ENCODE results near the gene MYL6.

DNA sequence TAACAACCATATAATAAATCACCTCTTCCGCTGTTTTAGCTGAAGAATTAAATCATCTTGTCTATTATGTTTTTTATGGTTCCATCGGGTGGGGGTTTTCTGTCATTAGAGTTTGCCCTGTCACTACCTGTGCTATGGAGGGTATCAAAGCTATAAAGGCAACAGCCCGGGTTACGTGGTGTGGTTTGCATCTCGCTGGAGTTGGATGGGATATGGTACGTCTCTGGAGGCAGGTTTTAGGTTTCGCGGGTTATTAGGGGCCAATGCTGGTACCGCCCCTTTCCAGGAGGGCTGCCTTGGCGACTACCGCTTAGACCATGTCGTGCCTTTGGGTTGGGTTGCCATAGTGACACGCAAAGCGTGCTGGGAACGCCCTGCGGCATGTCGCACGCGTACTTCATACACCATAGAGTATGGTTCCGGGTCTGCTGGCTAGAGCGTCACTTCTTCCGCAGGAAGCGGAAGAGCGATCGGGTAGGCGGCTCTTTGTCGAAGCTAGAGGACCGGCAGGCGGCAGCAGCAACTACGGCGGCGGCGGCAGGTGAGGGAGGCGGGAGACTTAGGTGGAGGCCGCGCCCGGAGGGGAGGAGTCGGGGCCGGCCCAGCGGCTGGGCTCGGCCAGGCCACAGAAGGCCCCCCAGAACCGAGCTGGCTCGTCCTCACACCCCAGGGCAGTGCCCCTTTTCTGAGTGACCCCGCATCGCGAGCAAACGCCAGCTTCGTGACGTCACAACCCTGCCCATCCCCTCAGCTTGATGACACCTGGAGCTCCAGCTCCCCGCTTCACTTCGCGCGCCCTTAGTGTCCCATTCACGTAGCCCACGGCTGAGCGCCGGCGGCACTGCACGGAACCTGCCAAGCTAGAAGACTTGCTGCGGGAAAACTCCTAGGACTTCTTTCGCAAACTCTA, 40.1 kb upstream of the MYL6 start, which contains the start of gene ZC3H10:
- TF ChIP-seq EZH2 (IDR thresholded peaks at IDR 0.05; ENCODE audit: borderline replicate concordance, insufficient read depth, low read length, poor library complexity, severe bottlenecking) (no peak), SMC3 (conservative IDR thresholded peaks at IDR 0.05; ENCODE audit: poor library complexity) (peak; percentile 52), TAF1 (IDR thresholded peaks at IDR 0.05; ENCODE audit: low read depth) (peak; percentile 90)
- TF ChIP-seq, protein P1, sequence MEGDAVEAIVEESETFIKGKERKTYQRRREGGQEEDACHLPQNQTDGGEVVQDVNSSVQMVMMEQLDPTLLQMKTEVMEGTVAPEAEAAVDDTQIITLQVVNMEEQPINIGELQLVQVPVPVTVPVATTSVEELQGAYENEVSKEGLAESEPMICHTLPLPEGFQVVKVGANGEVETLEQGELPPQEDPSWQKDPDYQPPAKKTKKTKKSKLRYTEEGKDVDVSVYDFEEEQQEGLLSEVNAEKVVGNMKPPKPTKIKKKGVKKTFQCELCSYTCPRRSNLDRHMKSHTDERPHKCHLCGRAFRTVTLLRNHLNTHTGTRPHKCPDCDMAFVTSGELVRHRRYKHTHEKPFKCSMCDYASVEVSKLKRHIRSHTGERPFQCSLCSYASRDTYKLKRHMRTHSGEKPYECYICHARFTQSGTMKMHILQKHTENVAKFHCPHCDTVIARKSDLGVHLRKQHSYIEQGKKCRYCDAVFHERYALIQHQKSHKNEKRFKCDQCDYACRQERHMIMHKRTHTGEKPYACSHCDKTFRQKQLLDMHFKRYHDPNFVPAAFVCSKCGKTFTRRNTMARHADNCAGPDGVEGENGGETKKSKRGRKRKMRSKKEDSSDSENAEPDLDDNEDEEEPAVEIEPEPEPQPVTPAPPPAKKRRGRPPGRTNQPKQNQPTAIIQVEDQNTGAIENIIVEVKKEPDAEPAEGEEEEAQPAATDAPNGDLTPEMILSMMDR (IDR thresholded peaks at IDR 0.05; ENCODE audit: poor library complexity, severe bottlenecking): peak; percentile 86
